Measurements from ENCODE around the gene CDK6.

CDK6 gene

GRCh38 chr7:92635538-92635937 lies 200.8 kb downstream of the CDK6 start:
- no peak for DNase-seq

- DNase-seq, result no peak
Observed at GRCh38 chr7:92634924-92635519, 201.4 kb downstream of the CDK6 start.

GRCh38 chr7:92634205-92634604 lies 202.2 kb downstream of the CDK6 start:
- DNase-seq, result peak; percentile 39

GRCh38 chr7:92633211-92633906 lies 203.0 kb downstream of the CDK6 start:
- peak; percentile 86 for DNase-seq

GRCh38 chr7:92632791-92633190 lies 203.6 kb downstream of the CDK6 start:
- DNase-seq, result no peak

- no peak for DNase-seq
Observed at GRCh38 chr7:92631850-92632487, 204.4 kb downstream of the CDK6 start.

- DNase-seq, result peak; percentile 91
Observed at GRCh38 chr7:92631067-92631849, 205.1 kb downstream of the CDK6 start.

- no peak for DNase-seq
Observed at GRCh38 chr7:92629779-92630178, 206.6 kb downstream of the CDK6 start.

GRCh38 chr7:92627956-92628355 lies 208.4 kb downstream of the CDK6 start:
- DNase-seq, result no peak

- DNase-seq, result no peak
Observed at GRCh38 chr7:92626281-92626809, 210.0 kb downstream of the CDK6 start.

GRCh38 chr7:92625617-92626016 lies 210.8 kb downstream of the CDK6 start:
- DNase-seq, result no peak

- DNase-seq, result no peak
Observed at GRCh38 chr7:92624298-92624996, 211.9 kb downstream of the CDK6 start.

- DNase-seq, result peak; percentile 59
Observed at GRCh38 chr7:92623544-92623943, 212.8 kb downstream of the CDK6 start.

- DNase-seq, result peak; percentile 45
Observed at GRCh38 chr7:92622685-92623084, 213.7 kb downstream of the CDK6 start.

GRCh38 chr7:92622030-92622429 lies 214.3 kb downstream of the CDK6 start:
- DNase-seq, result no peak

GRCh38 chr7:92621561-92622023 lies 214.8 kb downstream of the CDK6 start:
- peak; percentile 43 for DNase-seq

GRCh38 chr7:92621026-92621540 lies 215.3 kb downstream of the CDK6 start:
- peak; percentile 97 for DNase-seq

- DNase-seq, result no peak
Observed at GRCh38 chr7:92615861-92616260, 220.5 kb downstream of the CDK6 start.

GRCh38 chr7:92614660-92615174 lies 221.7 kb downstream of the CDK6 start:
- no peak for DNase-seq

- no peak for DNase-seq
Observed at GRCh38 chr7:92613720-92614119, 222.7 kb downstream of the CDK6 start.

GRCh38 chr7:92613214-92613613 lies 223.2 kb downstream of the CDK6 start:
- no peak for DNase-seq

- DNase-seq, result no peak
Observed at GRCh38 chr7:92612501-92612900, 223.9 kb downstream of the CDK6 start.
